AG09319 (cell line): ENCODE results near the gene APLF.

Experiments used
- DNase-seq: peaks from one replicate; pipeline ENCODE4 v3.0.0-alpha.2; 2010; ENCODE audit warnings: low read depth; ENCODE audit errors: extremely low read depth
- TF ChIP-seq, protein P1 (sequence below): IDR thresholded peaks from 2 replicates; pipeline ENCODE4 v1.5.1; 2011; ENCODE audit warnings: low read depth, mild to moderate bottlenecking, inconsistent platforms, low read length, moderate library complexity

The APLF gene

DNA sequence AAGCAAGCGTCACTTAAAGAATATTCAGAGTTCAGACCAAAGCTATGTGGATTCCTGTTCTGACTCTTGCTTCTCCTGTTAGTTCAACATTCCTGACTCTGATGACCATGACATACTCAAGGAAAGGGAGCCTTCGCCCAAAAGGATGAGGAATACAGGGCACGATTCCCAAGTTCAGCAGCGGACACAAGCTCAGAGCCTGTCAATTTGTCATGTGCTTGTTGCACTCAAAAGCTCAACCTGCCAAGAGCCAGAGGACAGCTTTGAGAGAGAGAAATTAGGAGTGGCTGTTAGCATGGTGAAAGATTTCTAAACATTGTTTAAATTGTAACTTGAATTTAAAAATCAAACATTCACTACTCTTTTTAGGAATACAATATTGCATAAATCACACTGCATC, 33.3 kb downstream of the APLF start:
- DNase-seq, result no peak
- TF ChIP-seq, protein P1, sequence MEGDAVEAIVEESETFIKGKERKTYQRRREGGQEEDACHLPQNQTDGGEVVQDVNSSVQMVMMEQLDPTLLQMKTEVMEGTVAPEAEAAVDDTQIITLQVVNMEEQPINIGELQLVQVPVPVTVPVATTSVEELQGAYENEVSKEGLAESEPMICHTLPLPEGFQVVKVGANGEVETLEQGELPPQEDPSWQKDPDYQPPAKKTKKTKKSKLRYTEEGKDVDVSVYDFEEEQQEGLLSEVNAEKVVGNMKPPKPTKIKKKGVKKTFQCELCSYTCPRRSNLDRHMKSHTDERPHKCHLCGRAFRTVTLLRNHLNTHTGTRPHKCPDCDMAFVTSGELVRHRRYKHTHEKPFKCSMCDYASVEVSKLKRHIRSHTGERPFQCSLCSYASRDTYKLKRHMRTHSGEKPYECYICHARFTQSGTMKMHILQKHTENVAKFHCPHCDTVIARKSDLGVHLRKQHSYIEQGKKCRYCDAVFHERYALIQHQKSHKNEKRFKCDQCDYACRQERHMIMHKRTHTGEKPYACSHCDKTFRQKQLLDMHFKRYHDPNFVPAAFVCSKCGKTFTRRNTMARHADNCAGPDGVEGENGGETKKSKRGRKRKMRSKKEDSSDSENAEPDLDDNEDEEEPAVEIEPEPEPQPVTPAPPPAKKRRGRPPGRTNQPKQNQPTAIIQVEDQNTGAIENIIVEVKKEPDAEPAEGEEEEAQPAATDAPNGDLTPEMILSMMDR, result no peak

DNA sequence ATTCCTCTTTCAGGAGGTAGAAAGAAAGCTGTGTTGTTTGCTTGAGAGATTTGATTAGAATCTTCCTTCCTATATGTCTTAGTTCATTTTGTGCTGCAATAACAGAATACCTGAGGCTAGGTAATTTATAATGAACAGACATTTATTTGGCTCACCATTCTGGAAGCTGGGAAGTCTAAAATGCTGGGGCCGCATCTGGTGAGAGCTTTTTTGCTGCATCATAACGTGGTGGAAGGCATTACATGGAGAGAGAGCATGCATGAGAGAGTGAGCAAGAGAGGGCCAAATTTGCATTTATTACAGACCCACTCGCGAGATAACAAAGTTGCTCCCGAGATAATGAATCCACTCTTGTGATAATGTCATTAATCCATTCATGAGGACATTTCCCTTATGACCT, 34.4 kb downstream of the APLF start:
- TF ChIP-seq, protein P1, result no peak
- no peak for DNase-seq

DNA sequence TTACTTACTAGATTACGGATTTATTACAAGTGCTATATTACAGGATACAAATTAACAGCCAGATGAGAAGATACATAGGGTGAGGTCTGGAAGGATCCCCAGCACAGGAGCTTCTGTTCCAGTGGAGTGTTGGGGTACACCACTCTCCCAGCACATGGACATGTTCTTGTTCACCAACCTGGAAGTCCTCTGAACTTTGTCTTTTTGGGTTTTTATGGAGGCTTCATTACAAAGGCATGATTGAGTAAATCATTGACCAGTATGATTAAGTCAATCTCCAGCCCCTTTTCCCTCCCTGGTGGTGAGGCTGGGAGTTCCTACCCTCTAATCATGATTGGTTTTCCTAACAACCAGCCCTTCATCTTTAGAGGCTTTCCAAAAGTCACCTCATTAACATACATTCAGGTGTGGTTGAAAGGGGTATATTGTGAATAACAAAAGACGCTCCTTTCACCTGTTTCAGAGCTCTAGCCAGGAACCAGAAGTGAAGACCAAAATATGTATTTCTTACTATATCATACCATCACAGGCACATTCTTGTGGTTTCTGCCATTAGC, 38.3 kb downstream of the APLF start:
- TF ChIP-seq, protein P1, result no peak
- DNase-seq, result no peak

DNA sequence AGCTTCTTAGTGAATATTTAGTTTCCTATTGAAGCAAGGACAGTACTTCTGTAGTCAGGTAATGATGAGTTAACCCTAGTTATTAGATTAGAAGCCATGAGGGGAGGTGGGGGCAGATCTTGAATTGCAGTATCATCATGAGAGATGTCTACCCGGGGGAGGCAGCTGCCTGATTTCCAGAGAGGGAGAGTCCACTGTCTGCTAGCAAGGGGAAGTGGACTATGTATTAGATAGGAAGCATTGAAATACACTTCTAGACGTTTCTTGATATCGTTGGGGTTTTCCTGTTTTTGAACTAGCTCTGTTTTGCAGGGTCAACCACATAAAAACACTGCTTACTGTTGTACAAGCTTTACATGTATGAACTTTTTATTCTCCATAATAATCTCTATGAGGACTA, 38.8 kb downstream of the APLF start:
- TF ChIP-seq, protein P1, result no peak
- DNase-seq, result no peak

DNA sequence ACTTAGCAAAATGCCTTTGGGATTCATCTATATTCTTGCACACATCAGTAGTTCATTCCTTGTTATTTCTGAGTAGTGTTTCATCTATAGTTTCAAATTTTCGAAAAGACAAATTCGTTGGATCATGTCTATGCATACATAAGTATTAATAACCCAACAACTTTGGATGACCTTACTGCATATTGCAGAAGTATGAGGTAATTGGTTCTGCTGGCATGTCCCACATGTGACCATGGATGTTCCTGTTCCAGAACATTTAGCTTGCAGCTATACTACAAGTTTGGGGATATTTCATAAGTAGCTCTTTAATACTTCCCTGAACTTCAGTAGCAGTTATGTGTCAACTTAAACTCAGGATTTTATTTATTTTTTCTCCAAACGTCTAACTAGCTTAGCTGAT, 44.9 kb downstream of the APLF start:
- DNase-seq, result no peak

DNA sequence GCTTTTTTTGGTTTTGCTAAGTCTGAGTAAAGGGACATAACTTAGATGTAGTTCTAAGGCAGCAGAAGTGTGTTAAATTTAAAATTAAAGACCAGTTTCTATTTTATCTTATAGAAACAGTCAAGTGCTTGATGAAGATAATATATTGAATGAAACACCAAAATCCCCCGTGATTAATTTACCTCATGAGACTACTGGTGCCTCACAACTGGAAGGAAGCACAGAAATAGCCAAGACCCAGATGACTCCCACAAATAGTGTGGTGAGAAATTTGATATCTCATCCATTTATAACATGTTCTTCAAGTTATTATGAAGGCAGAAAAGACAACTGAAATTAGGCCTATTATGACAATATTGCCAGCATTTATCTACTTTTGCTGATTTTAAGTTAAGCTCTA, 45.6 kb downstream of the APLF start:
- DNase-seq, result no peak
- TF ChIP-seq, protein P1, result no peak

More for the DNA sequence above, 44.9 kb downstream of the APLF start:
- TF ChIP-seq, protein P1, result no peak

DNA sequence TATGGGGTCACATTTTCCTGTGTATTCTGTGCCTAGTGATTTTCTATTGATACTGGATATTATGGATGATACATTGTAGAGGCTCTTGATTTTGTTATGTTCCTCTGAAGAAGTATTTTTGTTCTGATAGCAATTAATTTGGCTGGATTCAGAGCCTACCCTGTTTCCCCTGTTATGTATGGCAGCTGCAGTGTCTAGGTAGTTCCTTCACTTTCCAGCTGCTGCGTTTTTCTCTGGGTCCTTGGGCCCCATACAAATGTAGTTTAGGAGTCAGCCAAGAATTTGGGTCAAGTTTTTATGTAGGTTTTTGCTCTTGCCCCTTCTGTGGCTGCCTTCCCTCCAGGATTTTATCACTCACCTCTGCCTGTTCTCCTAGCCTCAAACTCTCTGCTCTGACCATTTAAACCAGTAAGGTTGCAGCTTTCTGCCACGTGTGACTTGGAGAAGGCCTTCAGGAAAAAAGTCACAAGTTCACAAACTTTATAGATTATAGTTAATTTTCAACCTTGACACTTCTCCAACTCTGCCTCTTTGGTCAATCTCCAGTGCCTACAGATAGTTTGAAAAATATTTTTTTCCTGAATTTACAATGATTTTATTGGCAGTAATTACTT, 47.0 kb downstream of the APLF start:
- TF ChIP-seq, protein P1, result no peak

More for the DNA sequence above, 47.0 kb downstream of the APLF start:
- DNase-seq, result no peak
